GM18526 (cell line): ENCODE measurements around the gene MBD5.

Experiments used
- POLR2A ChIP-seq: IDR thresholded peaks from 3 replicates; pipeline ENCODE4 v1.6.1; 2011; ENCODE audit not compliant: insufficient read length; ENCODE audit errors: extremely low read depth

The MBD5 gene

DNA sequence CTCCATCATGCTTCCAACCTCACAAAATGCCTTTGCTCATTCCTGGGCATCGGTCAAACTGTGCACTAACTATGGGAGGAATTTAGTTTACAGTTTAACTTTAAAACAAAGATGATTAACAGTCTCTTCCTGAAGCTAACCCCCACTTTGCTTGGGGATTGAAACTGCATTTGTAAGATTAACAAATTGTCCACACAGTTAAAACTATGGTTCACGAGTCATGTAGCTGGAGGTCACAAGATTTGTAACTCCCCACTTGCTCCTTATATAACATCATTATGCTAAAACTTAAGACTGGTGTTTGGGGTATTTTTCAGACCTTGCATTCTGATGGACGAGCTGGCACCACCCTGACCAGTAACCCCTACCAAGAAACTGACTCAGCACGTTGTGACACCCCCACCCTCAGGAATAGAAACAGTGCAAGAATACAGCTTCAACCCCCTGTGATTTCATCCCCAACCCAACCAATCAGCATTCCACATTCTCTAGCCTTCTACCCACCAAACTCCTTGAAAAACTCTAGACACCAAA, 252.3 kb downstream of the MBD5 start:
- no peak for TF ChIP-seq POLR2A

DNA sequence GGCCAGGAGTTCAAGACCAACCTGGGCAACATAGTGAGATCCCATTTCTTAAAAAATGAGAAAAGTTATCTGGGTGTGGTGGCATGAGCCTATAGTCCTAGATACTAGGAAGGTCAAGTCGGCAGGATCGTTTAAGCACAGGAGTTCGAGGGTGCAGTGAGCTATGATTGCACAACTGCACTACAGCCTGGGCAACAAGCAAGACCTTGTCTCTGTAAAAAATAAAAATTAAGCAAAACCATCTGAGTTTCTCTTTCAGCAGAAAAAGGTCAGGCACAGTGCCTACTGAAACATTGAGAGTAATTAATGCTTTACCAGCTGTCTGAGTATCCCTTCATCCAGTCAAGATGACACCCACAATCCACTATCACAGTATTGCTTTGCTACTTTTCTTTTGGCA, 258.3 kb downstream of the MBD5 start:
- no peak for TF ChIP-seq POLR2A

DNA sequence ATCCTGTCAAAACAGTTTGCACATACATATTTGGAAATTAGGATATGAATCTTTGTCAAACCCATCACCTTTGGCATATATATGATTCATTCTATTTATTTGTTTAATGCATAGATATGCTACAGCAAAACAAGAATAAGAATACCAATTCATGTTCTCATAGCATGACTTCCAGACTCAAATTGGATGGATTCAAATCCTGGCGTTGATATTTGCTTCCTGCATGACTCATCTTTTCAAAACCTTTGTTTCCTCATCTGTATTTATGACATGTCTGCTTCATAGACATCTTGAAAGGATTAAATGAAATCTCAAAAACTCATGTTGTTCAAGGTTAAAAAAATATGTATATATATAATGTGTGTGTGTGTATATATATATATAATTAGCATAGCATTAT, 261.3 kb downstream of the MBD5 start:
- no peak for TF ChIP-seq POLR2A

DNA sequence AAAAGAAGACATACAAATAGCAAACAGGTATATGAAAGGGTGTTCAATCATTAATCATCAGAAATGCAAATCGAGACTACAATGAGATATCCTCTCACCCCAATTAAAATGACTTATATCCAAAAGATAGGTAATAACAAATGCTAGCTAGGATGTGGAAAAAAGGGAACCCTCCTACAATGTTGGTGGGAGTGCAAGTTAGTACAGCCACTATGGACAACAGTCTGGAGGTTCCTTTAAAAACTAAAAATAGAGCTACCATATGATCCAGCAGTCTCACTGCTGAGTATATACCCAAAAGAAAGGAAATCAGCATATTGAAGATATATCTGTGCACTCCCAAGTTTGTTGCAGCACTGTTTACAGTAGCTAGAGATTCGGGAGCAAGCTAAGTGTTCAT, 271.5 kb downstream of the MBD5 start:
- no peak for TF ChIP-seq POLR2A

DNA sequence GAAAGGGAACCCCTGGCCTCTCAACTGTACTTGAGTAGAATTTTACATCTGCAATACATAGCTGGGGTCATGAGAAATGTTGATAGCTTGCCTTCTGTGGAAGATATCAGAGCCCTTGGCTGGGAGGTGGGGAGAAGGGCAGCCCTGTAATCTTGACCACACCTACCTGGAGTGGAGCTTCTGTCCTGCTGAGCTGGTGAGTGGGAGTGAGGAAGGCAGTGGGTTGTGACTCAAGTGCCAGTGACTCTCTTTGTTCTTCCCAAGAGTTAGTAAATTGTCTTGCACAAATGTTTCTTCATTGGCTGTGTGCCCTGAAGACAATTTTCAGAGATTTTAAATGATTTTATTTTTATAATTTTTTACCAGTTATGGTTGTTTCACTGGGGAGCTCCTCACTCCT, 277.3 kb downstream of the MBD5 start:
- TF ChIP-seq POLR2A = no peak

DNA sequence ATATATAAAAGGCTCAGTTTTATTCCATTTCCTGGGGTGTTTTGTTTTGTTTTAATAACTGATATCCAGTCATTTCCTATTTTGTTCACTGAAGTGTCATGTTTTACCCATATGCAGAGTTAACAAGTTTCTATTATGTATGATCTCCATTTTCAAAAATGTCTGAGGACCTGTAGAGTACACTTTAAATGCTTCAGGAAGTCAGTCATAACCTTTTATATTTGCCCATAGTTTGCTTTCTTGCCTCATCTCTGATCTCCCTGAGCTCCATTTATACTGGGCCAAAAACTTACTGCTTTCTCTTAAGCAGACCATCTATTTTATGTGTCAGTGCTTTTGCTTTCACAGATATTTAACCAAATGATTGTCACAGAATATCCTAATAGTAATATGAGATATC, 278.7 kb downstream of the MBD5 start:
- no peak for TF ChIP-seq POLR2A

DNA sequence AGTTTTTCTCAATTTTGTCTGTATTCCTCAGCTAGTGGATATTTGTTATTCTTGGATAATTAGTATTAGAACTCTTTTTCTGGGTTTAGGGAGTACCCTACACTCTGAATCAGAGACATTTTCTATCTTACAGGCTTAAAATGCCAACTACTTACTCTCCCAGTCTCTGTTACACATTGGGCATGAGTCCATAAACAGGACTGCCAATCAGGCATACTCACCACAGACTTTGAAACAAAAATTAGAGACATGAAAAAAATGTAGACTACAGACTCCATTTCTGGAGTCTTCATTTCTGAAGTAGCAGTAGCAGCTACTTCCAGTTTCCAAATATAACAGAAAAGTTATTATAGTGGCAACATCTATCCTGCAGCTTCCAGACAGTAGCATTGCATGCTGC, 279.7 kb downstream of the MBD5 start:
- TF ChIP-seq POLR2A = no peak

DNA sequence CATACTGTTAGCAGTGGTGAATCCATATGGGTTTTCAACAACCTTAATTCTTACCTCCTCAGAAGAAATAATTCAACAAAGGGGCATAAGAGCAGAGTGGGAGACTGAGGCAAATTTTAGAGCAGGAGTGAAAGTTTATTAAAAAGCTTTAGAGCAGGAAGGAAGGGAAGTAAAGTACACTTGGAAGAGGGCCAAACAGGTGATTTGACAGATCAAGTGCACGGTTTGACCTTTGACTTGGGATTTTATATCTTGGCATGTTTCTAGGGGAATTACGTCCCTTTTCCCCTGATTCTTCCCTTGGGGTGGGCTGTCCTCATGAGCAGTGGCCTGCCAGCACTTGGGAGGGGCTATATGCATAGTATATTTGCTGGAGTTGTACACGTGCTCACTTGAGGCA, 280.5 kb downstream of the MBD5 start:
- TF ChIP-seq POLR2A = no peak

DNA sequence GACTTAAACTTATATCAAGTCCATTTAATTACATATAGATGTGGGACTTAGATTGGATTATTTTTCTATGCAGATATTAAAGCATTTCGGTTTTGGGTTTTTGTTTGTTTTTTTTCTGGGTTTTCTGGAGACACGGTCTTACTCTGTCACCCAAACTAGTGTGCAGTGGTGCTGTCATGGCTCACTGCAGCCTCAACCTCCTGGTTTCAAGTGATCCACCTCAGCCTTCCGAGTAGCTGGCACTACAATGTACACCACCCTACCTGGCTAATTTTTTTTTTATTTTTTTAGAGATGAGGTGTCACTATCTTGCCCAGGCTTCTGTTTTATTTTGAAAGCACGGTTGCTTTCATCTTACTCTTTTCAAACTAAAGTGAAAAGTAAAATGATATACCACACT, 281.6 kb downstream of the MBD5 start:
- no peak for TF ChIP-seq POLR2A

DNA sequence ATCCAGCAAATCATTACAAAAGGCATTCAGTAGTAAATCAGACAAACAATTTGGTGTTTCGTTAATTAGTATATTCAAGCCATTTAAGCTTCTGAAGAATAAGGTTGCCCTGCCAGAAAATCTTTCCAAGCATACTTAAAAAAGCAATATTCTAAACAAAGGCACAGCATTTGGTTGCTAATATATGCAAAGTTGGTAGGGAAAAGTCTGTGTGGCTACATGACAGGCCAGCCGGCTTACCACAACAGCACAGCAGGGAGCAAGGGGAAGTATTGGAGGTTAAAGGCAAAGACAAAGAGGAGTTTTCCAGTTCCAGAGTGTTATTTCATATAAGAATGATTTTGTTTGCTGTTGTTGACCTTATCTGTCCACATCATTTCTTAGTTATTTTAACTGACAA, 282.3 kb downstream of the MBD5 start:
- no peak for TF ChIP-seq POLR2A

DNA sequence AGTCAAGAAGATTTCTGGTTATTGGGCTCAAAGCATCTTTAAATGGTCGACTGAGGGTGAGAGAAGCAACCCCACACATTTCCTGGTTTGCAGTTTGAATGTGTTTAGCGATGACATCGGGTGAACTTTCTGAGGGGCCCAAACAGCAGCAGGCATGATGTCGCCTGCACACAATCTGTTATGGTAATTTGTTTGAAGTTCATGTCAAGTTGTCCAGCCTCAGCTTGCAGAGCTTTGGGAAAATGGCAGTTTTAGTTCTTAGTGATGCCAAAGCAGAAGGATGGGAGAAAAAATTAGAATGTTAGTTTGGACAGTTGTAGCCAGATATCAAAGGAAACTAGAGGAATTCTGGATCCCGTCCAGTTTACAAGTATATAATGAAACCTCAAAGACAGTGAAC, 284.6 kb downstream of the MBD5 start:
- TF ChIP-seq POLR2A = no peak

DNA sequence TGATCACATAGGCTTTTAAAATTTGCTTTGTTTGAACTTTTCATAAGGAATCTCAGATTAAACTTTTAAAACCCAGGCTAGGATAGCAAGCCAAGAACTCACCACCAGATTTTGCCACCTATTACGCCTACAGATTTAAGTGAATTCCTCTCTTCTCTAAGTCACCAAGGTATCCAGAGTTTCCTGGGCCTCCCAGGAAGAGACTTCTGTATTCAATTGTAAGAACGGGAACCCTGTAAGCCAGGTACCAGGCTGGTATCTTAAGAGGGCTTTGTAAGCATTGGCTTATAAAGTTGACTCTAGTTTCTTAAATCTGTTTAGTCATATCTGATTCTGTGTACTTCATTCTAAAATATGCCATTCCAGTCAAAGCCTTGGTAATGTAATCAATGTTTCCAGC, 285.1 kb downstream of the MBD5 start:
- no peak for TF ChIP-seq POLR2A

DNA sequence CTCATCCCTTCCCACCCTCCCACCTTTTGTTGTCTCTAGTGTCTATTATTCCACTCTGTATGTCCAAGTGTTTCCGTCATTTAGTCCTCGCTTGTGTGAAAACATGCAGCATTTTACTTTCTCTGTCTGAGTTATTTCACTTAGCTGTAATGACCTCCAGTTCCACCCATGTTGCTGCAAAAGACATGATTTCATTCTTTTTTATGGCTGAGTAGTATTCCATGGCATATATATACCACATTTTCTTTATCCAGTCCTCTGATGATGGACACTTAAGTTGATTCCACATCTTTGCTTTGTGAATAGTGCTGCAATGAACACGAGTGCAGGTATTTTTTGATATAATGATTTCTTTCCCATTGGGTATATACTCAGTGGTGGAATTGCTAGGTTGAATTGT, 296.7 kb downstream of the MBD5 start:
- TF ChIP-seq POLR2A = no peak

DNA sequence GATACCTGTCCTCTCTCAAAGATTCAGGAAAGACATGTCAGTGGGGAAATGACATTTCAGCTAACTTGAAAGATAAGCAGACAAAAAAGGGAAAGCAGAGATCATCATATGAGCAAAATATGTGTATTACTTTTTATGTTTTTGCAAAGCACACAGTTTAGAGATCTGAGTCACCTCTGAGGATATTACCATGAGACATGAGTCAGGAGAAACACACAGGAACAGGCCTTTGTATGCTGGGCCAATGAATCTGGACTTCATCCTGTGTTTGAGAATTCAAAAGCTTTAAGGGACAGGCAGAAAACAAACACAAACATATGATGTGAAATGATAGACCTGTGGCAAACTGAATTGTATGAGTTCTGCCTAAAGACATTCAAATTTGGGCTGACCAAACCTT, 317.6 kb downstream of the MBD5 start:
- TF ChIP-seq POLR2A = no peak

DNA sequence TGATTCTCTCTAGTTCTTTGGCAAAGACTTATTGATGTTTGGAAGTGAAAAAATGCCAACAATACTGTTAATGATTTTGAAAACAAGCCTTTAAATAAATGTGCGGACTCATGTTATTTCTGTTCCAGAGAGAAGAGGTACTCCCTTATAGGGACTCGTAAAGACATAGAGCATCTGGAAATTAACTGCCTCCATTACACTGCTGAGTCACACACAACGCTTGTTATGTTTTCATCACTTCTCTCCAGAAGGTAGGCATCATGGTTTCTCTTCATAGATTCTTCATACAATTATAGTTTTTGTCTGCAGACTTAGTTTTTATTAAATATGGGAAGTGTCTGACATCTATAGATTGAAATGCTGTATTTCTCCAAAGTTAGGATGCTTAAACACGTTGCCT, 321.2 kb downstream of the MBD5 start:
- TF ChIP-seq POLR2A = no peak

DNA sequence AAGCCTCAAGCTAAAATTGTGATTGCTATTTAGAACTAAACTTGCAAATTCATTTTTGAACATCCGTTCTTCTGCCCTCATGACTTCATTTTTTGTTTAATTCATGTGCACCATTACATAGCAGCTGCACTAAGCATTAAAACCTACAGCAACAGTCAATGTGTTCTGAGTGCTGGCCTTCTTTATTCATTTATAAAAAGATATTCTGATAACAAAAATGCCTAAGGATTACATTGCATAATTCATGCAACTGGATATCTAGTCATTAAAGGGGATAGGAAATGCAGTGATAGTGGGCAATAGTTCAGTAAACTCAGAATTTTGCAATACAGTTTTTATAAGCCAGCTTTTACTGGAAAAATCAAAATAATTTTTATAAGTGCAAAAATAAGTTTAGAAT, 329.3 kb downstream of the MBD5 start:
- no peak for TF ChIP-seq POLR2A

DNA sequence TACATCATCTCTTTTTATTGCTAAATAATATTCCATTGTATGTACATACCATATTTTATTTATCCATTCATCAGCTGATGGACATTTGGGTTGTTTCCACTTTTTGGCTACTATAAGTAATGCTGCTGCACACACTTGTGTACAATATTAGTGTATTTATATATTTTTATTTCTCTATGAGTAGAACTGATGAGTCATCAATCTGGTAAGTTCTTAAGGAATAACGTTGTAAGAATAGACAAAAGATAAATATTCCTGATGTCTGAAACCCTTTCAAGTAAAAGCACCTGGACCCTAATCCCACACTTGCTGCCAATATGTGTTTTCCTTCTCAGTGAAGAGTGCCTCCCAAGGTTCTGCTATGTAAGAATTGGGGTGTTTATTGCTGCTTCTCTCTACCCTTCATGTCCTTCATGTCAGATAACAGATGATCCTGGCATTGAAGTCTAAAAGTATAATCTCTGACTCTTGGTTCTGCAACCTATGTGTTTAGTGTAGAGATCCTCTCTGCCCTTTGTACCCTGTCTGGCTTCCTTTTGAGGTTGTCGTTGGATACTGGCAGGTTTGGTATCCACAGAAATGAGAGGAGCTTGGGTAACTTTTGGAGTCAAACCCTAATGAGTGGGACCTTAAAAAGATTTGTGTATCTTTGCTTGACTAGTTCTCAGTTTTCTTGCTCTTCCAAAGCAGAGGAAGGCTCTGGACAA, 330.7 kb downstream of the MBD5 start:
- no peak for TF ChIP-seq POLR2A
